Endothelial cell (in vitro differentiated cells): ENCODE data around the gene KAZN. TPM values are rescaled to one million over a fixed set of nuclear protein-coding genes. Genes with fewer than 3 reads are reported as not detected.

ENCODE experiments used
- DNase-seq: peaks from one replicate; pipeline ENCODE4 v3.0.0; 2021; ENCODE audit warnings: low spot score
- H3K27ac Mint-ChIP-seq: one replicate; pipeline ENCODE4 v1.8.0; 2021; ENCODE audit warnings: mixed read lengths, inconsistent platforms; ENCODE audit not compliant: unreplicated experiment
- H3K27me3 Mint-ChIP-seq: one replicate; pipeline ENCODE4 v1.8.0; 2021; ENCODE audit warnings: mild to moderate bottlenecking, moderate library complexity, mixed read lengths, inconsistent platforms; ENCODE audit not compliant: unreplicated experiment
- H3K36me3 Mint-ChIP-seq: one replicate; pipeline ENCODE4 v1.8.0; 2021; ENCODE audit warnings: mild to moderate bottlenecking, low read depth, mixed read lengths, inconsistent platforms; ENCODE audit not compliant: unreplicated experiment
- H3K4me1 Mint-ChIP-seq: one replicate; pipeline ENCODE4 v1.8.0; 2021; ENCODE audit warnings: mild to moderate bottlenecking, mixed read lengths, inconsistent platforms; ENCODE audit not compliant: unreplicated experiment
- H3K4me3 Mint-ChIP-seq: one replicate; pipeline ENCODE4 v1.8.0; 2021; ENCODE audit warnings: mild to moderate bottlenecking, mixed read lengths, inconsistent platforms; ENCODE audit not compliant: unreplicated experiment
- H3K9me3 Mint-ChIP-seq: one replicate; pipeline ENCODE4 v1.8.0; 2021; ENCODE audit warnings: mixed read lengths, inconsistent platforms; ENCODE audit not compliant: unreplicated experiment
- total RNA-seq: library from RNA; stranded (reverse); fragmentation: NEBNext Ultra II Directional; extraction: Animal tissue kit (Norgen Biotek cat#: 25700); gene quantifications from one replicate; pipeline ENCODE4 v1.2.1, GENCODE V29; 2021; ENCODE audit not compliant: unreplicated experiment
- TF ChIP-seq, protein P1 (sequence below): fragments of 200-600 bp; sonication (generic); IDR thresholded peaks from one replicate; pipeline ENCODE4 v1.5.0; 2021; ENCODE audit warnings: antibody characterized with exemption; ENCODE audit not compliant: unreplicated experiment

Gene KAZN
- total RNA-seq, 1 donor from 2014 or later: 10.1 TPM

DNA sequence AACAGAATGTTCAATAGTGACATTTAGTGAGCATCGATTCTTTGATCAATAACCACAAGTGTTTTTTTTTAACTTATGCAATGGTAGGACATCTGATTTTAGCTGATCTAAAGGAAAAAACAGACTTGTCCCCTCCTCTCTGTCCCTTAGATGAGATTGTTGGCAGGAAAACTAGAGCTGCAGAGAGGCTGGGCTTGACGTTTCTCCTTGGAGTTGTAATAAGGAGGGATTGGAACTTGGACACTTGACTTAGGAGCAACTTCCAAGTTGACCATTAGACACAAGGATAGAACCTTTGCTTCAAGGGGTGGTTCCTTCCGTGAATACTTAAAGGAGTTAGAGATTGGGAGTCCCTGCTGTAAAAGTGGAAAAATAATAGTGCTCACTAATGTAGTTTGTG is 49.9 kb downstream of the KAZN start:
- peaks cover 3% of the 10 kb centered on the region for H3K36me3 Mint-ChIP-seq
- no peaks in the 10 kb centered on the region for H3K9me3 Mint-ChIP-seq
- H3K27ac Mint-ChIP-seq: no peak overlapping the region
- H3K4me1 Mint-ChIP-seq: peaks cover 4% of the 10 kb centered on the region
- DNase-seq: no peak
- H3K4me3 Mint-ChIP-seq: no peak overlapping the region
- H3K27me3 Mint-ChIP-seq: peaks cover 2% of the 10 kb centered on the region
- TF ChIP-seq, protein P1, sequence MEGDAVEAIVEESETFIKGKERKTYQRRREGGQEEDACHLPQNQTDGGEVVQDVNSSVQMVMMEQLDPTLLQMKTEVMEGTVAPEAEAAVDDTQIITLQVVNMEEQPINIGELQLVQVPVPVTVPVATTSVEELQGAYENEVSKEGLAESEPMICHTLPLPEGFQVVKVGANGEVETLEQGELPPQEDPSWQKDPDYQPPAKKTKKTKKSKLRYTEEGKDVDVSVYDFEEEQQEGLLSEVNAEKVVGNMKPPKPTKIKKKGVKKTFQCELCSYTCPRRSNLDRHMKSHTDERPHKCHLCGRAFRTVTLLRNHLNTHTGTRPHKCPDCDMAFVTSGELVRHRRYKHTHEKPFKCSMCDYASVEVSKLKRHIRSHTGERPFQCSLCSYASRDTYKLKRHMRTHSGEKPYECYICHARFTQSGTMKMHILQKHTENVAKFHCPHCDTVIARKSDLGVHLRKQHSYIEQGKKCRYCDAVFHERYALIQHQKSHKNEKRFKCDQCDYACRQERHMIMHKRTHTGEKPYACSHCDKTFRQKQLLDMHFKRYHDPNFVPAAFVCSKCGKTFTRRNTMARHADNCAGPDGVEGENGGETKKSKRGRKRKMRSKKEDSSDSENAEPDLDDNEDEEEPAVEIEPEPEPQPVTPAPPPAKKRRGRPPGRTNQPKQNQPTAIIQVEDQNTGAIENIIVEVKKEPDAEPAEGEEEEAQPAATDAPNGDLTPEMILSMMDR: no peak

DNA sequence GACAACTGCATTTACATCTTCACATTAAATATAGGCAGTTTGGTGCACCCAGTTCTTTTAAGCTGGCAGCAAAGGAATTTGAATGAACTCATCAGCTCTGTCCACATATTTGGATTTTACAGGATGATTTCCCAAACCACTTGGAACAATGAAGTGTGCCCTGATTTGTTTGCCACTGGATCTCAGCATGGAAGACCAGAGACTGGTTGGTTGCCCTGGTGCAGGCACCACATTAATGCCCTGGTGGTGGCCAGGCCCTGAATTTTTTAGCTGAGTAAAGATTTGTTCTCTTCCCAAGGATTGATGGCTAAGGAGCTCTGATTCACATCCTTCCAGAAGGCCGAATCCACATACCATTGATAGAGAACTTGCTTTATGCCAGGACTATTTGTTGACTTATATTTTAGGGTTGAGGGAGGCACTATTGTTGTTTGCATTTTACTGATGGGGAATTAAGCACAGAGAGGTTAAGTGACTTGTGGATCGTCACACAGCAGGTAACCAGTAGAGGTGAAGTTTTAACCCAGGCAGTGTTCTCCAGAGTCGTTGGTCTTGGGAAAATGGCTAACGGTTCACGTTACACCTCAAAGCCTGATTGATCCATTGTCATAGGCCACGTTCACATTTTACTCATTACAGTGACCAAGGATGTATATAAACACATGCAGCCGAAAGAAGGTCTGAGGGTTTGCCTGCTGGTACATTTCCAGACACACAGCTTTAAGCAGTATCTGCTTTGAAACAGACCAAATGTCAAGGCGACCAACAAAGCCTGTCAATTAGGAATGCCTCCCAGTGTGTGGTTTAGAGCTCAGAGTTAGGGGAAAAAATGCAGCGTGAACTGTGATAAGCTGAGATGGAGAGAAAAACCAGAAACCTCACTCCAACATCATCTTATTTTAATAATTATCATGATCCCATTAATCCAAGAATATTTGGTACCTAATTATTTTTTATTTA is 50.7 kb downstream of the KAZN start:
- Mint-ChIP-seq H3K4me3 (no peak overlapping the region), H3K9me3 (no peaks in the 10 kb centered on the region), H3K27ac (no peak overlapping the region), H3K4me1 (peaks cover 4% of the 10 kb centered on the region), H3K27me3 (peaks cover 2% of the 10 kb centered on the region), H3K36me3 (peaks cover 3% of the 10 kb centered on the region)
- TF ChIP-seq, protein P1: no peak
- no peak for DNase-seq

DNA sequence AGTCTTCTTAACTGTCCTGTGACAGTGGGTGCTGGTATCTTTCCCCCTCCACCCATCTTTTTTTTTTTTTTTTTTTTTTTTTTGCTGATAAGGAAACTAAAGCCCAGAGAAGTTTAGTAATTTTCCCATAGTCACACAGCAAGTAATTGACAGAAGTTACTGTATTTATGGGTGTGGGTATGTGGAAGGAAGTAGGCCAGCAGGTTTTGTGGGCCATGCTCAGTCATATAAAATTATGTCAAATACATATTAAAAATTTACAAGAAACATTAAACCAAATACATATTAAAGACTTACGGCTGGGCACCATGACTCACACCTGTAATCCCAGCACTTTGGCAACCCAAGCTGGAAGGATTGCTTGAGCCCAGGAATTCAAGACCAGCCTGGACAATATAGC is 51.5 kb downstream of the KAZN start:
- Mint-ChIP-seq H3K27me3 (no peaks in the 10 kb centered on the region), H3K4me3 (no peak overlapping the region), H3K36me3 (no peaks in the 10 kb centered on the region), H3K9me3 (no peaks in the 10 kb centered on the region), H3K4me1 (peaks cover 4% of the 10 kb centered on the region), H3K27ac (no peak overlapping the region)
- DNase-seq: no peak
- TF ChIP-seq, protein P1: no peak

DNA sequence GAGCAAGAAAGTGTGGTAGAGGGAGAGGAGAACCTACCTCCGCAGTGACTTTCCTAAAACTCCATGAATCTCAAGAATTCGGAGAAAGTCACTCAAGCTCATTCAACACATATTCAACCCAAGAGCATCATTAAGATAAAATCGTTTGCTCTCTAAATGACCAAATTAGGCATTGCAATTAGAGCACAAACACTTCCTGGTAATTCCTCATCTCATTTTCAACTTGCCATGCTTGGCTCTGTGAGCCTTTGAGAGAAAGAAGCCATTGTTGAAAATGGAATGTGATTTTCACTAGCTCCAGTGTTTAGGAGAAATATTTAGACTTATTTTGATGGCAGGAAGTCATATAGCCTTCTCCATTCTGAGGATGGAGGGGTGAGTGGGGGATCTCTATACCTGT is 52.5 kb downstream of the KAZN start:
- Mint-ChIP-seq H3K4me3 (no peak overlapping the region), H3K9me3 (no peaks in the 10 kb centered on the region), H3K36me3 (no peaks in the 10 kb centered on the region), H3K27me3 (no peaks in the 10 kb centered on the region), H3K27ac (no peak overlapping the region), H3K4me1 (peaks cover 4% of the 10 kb centered on the region)
- TF ChIP-seq, protein P1: no peak
- DNase-seq: no peak

DNA sequence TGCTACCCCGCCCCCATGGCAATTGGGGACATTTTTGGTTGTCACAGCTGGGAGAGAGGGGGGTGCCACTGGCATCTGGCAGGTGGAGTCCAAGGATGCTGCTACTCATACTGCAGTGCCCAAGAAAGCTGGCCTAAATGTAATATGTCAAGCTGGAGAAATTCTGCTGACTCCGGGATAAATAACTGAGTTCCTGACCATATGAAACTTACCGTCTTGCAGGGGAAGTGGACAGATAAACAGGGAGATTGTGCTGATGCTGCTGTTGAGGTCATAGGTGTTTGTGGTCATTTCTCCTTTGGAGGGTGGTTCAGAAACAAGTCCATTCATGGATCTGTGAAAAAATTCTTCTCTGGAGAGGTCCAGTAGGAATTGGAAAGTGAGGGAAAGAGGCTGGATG is 54.4 kb downstream of the KAZN start:
- no peak for DNase-seq
- no peak overlapping the region for H3K27ac Mint-ChIP-seq

More for the DNA sequence above, 54.4 kb downstream of the KAZN start:
- Mint-ChIP-seq H3K4me3 (no peak overlapping the region), H3K4me1 (peaks cover 2% of the 10 kb centered on the region), H3K9me3 (no peaks in the 10 kb centered on the region), H3K36me3 (no peaks in the 10 kb centered on the region), H3K27me3 (peaks cover 4% of the 10 kb centered on the region)
- TF ChIP-seq, protein P1: no peak
